HG03439 (cell line): ENCODE data around the gene SHOC2.

ENCODE experiments used
- ATAC-seq: cut with Tn5 transposase; IDR thresholded peaks from one replicate; pipeline ENCODE4 v1.9.1; 2021; ENCODE audit warnings: mild to moderate bottlenecking, moderate library complexity; ENCODE audit not compliant: unreplicated experiment

Gene SHOC2

GRCh38 chr10:111039522-111039921 is 120.1 kb downstream of the SHOC2 start:
- no peak for ATAC-seq

DNA sequence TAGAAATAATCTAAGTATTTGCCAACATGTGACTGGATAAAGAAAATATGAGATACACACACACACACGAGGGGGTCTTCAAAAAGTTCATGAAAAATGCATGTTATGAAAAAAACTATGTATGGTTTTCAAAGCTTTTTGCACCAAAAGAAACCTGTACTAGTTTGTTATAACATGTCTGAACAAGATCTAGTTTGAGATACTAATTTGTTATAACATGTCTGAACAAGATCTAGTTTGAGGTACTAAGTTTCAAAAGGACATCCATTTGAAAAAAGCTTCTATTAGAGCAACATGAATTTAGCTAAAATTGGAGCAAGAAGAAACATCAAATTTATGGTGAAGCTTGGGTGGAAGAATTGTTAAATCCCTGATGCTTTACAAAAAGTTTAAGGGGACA is 137.6 kb downstream of the SHOC2 start:
- no peak for ATAC-seq
